ENCODE results near the gene SDK1.

DNA sequence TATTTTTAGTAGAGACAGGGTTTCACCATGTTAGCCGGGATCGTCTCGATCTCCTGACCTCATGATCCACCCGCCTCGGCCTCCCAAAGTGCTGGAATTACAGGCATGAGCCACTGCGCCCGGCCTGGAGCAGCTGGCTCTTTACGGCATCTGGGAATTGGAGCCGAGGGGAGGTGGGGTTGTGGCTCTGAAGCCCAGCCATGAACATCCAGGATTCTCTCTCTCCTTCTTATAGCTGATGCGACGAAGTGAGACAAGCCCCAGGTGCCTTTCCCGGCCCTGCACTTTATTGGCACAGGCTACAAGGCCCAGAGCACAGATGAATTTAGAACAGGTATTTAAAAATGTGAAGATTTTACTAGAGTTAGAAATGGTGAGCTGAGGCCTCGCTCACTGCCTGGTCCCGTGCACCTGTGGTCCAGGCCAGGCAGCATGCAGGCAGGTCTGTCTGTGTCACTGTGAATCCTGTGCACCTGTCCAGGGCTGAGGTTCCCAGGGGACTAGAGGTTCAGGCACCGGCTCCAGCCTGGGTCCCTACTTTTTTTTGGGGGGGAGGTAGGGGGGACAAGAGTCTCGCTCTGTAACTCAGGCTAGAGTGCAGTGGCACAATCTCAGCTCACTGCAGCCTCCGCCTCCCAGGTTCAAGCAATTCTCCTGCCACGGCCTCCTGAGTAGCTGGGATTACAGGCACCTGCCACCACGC is 1001.3 kb downstream of the SDK1 start:
- TF ChIP-seq, protein P1, sequence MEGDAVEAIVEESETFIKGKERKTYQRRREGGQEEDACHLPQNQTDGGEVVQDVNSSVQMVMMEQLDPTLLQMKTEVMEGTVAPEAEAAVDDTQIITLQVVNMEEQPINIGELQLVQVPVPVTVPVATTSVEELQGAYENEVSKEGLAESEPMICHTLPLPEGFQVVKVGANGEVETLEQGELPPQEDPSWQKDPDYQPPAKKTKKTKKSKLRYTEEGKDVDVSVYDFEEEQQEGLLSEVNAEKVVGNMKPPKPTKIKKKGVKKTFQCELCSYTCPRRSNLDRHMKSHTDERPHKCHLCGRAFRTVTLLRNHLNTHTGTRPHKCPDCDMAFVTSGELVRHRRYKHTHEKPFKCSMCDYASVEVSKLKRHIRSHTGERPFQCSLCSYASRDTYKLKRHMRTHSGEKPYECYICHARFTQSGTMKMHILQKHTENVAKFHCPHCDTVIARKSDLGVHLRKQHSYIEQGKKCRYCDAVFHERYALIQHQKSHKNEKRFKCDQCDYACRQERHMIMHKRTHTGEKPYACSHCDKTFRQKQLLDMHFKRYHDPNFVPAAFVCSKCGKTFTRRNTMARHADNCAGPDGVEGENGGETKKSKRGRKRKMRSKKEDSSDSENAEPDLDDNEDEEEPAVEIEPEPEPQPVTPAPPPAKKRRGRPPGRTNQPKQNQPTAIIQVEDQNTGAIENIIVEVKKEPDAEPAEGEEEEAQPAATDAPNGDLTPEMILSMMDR (conservative IDR thresholded peaks at IDR 0.05; ENCODE audit: low read depth in 2 of 2): no peak
- no peak for TF ChIP-seq POLR2AphosphoS5 (IDR thresholded peaks at IDR 0.05; ENCODE audit: low read depth)
- TF ChIP-seq EZH2 (IDR thresholded peaks at IDR 0.05; ENCODE audit: low read depth, unreplicated experiment): no peak
- TF ChIP-seq, protein P2, sequence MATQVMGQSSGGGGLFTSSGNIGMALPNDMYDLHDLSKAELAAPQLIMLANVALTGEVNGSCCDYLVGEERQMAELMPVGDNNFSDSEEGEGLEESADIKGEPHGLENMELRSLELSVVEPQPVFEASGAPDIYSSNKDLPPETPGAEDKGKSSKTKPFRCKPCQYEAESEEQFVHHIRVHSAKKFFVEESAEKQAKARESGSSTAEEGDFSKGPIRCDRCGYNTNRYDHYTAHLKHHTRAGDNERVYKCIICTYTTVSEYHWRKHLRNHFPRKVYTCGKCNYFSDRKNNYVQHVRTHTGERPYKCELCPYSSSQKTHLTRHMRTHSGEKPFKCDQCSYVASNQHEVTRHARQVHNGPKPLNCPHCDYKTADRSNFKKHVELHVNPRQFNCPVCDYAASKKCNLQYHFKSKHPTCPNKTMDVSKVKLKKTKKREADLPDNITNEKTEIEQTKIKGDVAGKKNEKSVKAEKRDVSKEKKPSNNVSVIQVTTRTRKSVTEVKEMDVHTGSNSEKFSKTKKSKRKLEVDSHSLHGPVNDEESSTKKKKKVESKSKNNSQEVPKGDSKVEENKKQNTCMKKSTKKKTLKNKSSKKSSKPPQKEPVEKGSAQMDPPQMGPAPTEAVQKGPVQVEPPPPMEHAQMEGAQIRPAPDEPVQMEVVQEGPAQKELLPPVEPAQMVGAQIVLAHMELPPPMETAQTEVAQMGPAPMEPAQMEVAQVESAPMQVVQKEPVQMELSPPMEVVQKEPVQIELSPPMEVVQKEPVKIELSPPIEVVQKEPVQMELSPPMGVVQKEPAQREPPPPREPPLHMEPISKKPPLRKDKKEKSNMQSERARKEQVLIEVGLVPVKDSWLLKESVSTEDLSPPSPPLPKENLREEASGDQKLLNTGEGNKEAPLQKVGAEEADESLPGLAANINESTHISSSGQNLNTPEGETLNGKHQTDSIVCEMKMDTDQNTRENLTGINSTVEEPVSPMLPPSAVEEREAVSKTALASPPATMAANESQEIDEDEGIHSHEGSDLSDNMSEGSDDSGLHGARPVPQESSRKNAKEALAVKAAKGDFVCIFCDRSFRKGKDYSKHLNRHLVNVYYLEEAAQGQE (IDR thresholded peaks at IDR 0.05; ENCODE audit: unreplicated experiment): no peak
- no peak for TF ChIP-seq EZH2phosphoT487 (IDR thresholded peaks at IDR 0.05; ENCODE audit: unreplicated experiment)
- no peak for TF ChIP-seq JUNB (IDR thresholded peaks at IDR 0.05; ENCODE audit: unreplicated experiment)
- TF ChIP-seq, protein P3, sequence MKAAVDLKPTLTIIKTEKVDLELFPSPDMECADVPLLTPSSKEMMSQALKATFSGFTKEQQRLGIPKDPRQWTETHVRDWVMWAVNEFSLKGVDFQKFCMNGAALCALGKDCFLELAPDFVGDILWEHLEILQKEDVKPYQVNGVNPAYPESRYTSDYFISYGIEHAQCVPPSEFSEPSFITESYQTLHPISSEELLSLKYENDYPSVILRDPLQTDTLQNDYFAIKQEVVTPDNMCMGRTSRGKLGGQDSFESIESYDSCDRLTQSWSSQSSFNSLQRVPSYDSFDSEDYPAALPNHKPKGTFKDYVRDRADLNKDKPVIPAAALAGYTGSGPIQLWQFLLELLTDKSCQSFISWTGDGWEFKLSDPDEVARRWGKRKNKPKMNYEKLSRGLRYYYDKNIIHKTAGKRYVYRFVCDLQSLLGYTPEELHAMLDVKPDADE (IDR thresholded peaks at IDR 0.05): no peak
- no peak for TF ChIP-seq ZNF114 (CRISPR knock-in tag; IDR thresholded peaks at IDR 0.05)
- no peak for TF ChIP-seq CREB1 (CRISPR knock-in tag; IDR thresholded peaks at IDR 0.05; ENCODE audit: low read depth)
- no peak for TF ChIP-seq ZNF331 (CRISPR knock-in tag; IDR thresholded peaks at IDR 0.05; ENCODE audit: low read depth)
- no peak for TF ChIP-seq NANOG (IDR thresholded peaks at IDR 0.05; ENCODE audit: borderline replicate concordance)

All from GM23338 (cell line).